Measurements from ENCODE around the gene CAMK1D.
"Not testable (repeated sequence)": the region's sequence is repeated elsewhere in the genome, so short reads cannot be mapped to it uniquely, and the experiment has no call there.

The CAMK1D gene

DNA sequence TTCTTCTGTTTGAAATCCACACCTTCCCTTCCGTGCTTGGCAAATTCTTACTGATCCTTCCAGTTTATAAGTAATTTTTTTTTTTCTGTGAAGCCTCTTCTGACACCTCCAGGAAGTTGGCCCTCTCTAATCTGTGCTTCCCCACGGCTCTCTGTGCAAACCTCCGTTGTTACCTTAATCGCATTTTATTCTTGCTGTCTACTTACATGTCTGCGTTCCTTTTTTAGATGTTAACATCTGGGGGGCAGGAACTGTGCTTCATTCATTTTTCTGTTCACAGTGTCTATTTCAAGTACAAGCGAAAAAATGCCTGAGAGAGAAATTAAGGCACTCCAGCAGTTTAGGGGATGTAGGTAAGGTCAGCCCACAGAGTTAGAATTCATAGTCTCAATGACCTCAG, 8.4 kb upstream of the CAMK1D start:
- no peak for DNase-seq

DNA sequence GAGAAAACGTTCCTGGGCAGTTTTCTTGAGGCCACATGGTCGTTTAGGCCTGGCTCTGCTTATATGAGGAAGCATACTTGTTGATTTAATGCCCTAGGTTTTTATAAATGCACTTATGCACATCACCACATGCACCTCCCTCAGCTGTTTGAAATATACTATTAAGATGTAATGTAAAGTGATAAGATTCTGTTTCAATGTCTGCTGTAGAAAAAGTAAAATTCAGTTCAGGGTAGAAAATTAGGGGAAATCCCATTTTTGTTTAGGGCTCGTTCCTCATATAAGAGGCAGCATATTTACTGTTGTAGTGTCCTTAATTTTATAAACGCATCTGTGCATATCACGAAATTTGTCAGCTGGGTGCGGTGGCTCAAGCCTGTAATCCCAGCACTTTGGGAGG, 7.8 kb upstream of the CAMK1D start:
- no peak for DNase-seq

DNA sequence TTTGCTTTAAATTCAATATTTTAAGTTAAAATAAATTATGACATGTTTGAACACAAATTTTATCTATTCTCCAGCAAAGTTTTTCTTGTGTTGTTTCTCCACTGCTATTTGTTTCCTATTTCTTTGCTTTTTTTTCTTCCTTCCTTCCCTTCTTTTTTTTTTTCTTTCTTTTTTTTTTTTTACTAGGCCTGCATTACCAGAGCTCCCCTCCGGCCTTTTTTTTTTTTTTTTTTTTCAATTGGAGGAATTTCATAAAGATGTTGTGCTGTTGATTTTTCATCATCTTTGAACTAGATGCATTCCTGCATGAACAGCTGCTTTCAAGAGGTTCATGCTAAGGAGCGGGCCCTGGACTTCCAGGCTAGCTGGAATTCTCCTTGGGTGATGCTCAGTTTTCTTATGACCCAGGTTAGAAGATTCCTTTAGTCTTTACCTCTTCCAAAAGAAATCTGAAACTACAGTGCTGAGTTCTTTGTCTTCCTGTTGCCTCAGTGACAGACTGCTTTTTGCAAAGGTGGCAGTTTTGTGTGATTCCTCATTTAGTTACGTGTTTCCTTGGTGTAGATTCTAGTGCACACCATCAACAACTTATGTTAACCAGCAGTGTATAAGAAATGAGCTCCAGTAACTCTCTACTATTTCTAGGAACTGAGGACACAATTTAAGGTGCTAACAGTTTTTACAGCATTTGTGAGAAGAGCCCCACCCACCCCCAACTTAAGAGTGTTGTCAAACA, 4.8 kb upstream of the CAMK1D start:
- DNase-seq = no peak

DNA sequence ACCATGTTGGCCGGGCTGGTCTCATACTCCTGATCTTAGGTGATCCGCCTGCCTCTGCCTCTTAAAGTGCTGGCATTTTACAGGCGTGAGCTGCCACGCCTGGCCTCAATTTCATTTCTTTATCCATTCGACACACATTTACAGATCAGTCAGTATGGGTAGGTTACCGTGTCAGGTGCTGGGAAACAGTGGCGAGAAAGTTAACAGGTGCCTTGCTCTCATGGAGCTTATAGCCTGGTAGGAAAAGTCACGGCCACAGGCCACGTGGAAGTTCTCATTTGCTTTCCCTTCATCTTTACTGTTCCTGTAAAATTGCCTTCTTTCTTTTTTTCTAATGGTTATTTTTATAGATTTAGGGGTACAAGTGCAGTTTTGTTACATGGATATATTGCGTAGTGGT, 2.6 kb upstream of the CAMK1D start:
- no peak for DNase-seq

DNA sequence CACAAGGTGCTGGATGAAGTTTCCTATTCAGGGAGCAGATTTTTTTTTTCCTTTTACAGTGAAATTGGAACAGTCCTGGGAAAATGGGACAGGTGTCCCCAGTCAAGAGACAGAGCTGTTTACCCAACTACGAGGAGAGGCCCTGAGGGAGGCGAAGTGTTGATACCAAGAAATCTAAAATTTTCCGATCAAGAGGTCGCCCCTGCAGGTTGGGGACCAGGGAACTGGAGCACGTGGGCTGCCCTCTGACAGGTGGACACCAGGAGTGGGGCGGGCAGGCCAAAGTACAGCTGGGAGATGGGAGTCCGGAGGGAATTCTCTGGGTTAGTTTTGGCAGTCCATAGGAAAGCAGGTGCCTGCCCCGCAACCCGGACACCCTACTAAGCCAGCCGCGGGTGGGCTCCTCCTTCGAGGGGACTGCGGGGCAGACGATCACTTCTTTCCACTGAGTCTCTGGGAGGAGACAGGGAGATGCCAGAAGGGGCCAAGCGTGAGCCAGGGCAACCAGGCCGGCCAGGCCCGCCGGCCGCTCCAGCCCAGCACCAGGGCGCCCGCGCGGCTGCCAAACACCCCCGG, 965 bp upstream of the CAMK1D start:
- DNase-seq = no peak

DNA sequence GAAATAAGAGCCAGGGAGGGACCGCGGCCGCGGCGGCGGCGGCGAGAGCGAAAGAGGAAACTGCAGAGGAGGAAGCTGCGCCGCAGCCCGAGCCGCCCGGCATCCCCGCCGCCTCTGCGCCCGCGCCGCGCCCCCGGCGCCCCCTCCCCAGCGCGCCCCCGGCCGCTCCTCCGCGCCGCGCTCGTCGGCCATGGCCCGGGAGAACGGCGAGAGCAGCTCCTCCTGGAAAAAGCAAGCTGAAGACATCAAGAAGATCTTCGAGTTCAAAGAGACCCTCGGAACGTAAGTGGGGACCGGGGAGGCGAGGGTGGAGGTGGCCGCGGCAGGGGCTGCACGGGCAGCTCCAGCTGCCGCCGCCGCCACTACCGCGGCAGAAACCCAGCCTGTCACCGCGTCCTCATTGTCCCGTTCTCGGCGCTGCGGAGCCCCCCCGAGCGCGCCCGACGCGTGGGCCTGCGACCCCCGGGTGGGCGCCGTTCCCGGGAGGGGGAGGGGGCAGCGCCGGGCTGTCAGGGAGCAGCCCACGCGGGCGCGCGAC, 351 bp downstream of the CAMK1D start:
- no peak for DNase-seq

DNA sequence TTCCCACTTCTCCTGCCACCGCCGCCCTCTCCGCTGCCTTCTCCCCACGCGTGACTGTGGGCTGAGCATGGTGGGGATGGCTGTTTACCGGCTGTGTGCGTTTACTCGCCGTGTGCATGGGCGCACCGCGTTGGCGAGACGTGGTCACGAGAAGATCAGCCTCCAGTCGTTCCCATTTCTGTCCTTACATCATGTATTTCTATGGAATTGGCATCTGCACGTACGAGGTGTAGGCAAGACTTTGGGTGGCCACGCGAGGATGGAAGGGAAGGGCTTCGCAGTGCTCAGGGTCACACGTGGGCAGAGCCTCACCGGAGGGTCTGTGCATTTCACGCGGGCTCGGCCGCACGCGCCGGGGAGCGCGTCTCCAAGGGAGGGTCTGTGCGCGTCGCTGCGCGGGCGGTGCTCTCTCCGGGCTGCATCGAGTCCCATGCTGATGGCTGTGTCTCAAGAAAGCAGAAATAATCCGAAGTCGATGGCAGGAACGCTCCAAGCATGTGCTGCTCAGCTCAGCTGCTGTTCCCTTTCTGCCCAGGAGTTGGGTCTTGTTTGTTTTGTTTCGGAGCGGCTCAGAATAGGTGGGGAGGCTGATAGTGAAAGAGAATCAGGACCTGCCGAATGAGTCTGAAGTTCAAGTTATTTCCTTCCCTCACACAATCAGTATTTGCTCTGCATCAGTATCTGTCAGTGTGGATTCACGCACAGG, 973 bp downstream of the CAMK1D start:
- DNase-seq = peak; percentile 67

DNA sequence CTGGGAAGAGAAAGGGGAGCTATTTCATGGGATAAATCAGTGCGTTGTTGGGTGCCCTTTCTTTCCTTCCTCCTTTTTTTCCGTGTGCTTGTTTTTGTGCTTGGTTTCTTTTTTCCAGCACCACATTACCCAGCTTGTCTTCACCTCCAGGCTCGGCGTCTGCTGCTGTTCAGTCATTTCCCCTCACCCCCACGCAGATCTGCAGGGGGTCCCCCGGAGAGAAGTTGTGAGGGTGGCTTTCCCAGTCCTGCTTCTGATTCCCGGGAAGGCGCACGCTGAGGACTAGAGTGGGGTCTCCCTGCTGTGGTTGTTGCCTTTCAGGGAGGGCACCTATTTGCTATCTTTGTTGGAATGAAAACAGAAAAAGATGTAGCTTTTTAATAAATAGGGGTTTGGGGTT, 1.6 kb downstream of the CAMK1D start:
- DNase-seq = no peak

DNA sequence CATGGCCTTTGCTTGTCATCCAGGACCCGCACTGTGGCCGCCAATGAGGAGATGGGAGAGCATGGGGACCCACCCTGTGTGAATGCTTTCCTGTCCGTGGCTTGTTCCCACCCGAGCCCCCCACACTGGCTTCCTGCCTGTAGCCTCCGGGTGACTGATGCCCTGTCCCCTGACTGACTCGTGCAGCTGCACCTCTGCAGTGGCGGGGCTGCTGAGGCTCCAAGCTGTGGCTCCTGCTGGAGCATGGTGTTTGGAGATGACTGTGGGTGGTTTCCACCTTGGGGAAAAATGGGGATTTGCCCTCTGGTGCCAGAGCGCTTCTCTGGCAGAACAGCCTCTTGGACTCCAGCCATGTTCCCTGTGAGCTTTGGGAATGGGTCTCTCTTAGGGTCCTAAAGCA, 2.1 kb downstream of the CAMK1D start:
- DNase-seq = no peak

DNA sequence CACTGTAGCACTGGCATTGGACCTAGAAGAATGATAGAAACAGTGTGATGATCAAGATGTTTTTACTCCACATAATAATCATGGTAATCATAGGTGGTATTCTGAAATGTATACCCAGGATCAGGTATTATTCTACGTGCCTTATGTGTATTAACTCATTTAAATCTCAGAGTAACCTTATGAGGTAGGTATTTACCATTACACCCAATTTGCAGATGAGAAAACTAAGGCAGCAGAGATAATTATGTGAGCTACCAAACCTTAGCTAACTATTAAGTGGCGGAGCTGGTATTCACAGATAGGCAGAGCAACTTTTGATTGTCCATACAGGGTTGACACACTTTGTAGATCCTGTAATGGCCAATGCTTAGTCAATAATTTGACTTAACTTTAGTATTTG, 2.5 kb downstream of the CAMK1D start:
- DNase-seq = no peak

DNA sequence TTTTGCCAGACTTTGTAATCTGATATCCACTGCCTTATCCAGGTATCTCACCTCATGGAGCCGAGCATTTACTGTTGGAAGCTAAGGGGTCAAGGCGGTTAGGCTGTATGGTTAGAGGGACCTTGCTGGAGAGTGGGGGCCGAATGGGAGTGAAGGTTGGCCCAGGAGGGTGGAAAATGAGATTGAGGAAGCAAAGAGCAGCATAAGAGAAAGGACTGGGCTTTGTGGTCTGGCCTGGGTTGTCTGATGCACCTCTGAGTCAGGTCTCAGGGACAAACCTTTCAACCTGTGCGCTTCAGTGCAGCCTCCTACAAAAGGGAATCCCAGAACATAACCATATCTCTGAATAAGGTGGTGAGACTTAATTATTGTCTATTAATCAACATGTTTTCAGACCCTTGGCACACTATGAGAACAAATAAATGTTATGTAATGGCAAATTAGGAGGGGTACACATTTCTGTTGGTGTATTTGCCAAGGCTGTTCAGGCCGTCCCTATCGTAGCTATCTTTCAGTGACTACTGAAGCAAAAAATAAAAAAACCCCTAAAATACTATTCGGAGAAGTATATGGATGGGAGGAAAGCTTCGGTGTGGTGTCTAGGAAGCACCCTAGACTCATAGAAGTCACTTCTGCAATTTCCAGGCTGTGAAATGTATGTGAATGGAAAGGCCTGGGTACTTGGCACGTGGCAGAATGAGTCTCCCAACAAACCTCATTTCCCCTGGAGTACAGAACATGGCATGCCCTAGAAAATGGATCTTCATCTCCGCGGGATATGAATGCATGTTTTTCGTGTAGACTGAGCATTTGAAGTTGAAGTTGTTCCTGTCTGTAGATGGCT, 4.3 kb downstream of the CAMK1D start:
- no peak for DNase-seq

DNA sequence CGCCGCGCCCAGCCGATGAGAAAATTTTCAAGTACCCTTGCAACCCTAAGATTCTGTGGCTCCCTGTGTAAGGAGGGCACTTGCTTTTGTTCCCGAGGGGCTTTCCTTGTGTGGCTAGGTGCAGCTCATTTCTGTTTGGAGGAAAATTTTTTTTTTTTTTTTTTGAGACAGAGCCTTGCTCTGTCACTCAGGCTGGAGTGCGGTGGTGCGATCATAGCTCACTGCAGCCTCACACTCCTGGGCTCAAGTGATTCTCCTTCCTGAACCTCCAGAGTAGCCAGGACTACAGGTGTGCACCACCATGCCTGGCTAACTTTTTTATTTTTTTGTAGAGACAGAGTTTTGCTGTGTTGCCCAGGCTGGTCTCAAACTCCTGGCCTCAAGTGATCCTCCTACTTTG, 5.3 kb downstream of the CAMK1D start:
- not testable (repeated sequence) for DNase-seq

DNA sequence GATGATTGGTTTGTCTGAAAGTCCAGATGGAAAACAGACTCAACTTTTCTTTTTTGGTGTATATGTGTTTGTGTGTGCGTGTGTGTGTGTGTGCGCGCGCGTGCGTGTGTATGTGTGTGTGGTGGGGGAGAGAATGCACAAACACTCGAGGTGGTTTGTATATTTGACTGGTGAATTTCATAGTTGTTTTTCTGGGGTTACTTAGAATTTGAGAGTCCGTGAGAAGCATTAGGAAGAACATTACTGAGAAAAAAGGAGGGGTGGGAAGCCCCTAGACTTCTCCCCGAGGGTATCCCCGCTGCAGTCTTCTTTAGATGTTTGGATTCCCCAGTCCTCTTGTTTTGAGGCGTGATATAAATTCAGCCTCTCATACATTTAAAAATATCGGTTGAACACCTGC, 6.0 kb downstream of the CAMK1D start:
- no peak for DNase-seq

DNA sequence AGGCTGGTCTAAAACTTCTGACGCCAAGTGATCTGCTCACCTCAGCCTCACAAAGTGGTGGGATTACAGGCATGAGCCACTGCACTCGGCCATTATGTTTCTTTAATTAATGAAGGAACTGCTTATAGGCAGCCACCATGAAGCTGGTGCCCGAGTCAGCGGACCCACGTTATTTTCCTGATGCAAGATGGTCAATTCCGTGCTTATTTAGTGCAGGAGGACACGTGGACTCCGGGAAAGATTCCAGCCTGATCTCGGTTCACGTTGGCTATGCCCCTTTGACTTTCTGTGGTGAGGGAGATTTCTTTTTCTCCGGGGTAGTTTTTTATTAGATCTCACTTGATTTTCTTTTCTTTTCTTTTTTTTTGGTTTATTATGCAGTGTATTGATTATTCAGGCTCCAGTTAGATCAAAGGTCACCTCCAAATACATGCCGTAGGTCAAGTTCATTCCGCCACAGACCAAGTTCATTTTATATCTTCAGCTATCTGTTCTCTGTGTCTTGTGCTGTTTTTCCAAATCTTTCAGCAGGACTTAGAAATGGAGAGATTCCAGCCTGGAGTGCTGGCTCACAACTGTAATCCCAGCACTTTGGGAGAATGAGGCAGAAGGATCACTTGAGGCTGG, 8.3 kb downstream of the CAMK1D start:
- no peak for DNase-seq

DNA sequence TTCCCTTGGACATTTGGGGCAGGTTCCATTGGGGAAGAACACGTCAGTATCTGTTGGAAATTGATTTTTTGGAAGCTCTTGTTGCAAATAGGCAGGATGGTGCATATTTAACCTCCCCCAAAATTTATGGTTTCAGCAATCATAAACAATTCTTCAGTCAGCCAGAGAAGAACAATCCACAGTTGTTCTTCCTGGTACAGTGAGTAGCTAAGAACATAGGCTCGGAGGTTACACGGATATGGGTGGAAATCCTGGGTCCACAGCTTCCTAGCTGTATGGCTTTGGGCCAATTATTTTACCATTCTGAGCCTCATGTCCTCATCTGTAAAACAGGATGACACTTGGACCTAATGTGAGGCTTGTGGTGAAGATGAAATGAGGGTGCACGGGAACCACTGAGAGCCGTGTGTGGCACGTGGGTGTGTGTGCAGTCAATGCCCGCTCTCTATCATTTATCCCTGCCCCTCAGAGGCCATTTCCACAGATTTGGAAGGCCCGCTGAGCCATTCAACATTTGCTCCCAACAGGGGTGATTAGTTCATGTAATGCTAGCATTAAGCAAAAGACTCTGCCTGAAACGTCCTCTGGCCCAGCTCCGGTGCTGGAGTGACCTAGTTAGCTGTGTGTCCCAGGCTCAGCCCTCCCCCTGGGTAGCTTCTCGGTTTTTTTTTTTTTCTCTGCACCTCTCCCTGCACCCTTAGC, 9.7 kb downstream of the CAMK1D start:
- DNase-seq = no peak

DNA sequence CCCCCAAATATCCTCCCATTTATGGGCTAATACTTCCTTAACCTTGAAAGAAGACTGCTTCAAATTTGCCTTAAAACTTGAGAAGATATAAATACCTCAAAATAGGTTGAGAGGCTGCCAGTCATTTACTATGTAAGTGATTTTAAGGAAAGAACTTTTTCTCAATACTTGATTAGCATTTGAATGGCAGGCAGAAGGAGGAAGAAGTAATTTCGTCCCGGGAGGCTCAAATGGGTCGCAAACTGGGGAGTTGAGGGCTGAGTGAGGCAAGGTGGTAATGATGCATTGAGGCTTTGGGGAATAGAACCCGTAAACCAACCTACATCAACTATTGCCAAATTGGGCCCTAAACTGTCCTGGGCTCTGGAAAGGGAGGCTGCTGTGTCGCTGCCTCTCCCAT, 11.1 kb downstream of the CAMK1D start:
- DNase-seq = no peak

DNA sequence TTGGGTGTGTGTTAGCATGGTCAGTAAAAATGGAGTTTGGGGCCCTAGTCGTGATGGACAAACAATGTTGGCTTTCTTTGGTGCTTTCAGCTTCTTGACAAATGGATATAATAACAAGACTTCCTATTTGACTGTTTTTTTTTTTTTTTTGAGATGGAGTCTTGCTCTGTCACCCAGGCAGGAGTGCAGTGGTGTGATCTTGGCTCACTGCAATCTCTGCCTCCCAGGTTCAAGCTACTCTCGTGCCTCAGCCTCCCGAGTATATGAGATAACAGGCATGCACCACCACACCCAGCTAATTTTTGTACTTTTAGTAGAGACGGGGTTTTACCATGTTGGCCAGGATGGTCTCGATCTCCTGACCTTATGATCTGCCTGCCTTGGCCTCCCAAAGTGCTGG, 11.8 kb downstream of the CAMK1D start:
- not testable (repeated sequence) for DNase-seq

DNA sequence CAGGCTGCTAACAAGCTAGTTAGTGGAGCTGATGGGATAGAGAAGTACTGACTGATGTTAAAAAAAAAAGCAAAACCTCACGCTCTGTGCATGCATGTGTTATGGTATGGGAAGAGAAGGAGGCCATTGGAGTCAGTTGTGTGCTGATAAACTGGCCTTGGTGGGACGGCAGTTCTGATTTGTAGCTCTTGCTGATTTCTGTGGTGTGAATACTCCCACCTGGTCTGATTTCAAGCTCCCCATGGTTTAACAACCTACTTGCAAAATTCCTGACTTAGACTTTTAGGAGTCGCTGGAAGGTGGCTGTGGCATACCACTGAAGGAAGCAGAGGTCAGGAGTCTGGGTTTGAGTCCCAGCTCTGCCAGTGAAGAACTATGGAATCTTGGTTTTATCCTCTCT, 15.2 kb downstream of the CAMK1D start:
- no peak for DNase-seq

DNA sequence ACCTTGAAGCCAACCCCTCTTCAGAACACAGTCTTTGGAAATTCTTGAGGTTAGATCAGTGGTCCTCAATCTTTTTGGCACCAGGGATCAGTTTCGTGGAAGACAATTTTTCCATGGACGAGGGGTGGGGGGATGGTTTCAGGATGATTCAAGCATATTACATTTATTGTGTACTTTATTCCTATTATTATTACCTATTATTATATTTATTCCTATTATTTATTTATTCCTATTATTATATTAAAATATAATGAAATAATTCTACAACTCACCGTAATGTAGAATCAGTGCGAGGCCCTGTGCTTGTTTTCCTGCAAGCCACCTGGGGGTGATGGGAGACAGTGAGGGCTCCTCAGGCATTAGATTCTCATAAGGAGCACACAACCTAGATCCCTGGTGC, 17.9 kb downstream of the CAMK1D start:
- no peak for DNase-seq

DNA sequence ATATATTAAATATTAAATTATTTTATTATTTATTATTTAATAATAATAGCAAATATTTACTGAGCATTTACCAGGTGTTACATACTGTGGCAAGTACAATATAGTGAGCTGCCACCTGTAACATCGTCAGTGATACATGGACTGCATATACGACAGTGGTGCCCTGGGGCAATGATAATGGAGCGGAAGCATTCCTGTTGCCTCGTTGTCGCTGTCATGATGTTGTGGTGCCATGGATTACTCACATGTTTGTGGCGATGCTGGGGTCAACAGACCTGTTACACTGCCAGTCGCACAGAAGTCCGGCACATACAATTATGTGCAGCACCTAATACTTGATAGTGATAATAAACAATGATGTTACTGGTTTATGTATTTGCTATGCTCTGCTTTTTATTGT, 20.6 kb downstream of the CAMK1D start:
- DNase-seq = no peak

DNA sequence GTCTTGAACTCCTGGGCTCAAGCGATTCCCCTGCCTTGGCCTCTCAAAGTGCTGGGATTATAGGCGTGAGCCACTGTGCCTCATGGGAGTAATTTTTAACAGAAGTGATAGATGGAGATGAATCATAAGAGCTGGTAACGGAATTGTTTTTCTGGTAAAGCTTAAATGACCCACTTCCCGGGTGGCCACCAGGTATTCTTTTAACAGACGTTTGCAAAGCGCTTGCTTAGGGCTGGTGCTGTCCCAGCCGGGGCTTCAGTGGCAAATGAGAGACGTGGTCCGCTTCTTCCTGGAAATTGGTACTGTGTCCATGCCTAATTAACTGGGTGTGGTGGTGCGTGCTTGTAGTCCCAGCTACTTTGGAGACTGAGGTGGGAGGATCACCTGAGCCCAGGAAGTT, 23.5 kb downstream of the CAMK1D start:
- DNase-seq = no peak

DNA sequence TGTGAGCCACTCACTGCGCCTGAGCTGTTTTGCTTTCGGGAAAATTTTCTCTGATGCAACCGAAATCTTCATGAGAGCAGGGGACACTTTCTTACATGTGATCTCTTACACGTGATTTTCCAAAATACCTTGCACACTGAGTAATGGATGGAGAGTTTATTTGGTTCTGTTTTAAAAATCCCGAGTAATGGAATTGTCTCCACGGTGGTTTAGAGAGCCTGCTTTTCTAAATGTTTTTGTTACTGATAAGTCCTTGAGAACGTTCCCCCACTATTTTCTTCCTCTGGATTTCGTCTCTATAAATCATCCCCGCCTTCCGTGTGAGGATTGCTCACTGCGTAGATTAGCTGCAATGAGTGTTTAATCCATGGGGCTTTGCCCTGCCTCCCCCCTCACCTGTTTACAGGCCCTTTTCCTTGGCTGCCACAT, 25.7 kb downstream of the CAMK1D start:
- no peak for DNase-seq

Data from CD4-positive, alpha-beta T cell treated with Interleukin-17A for 1 hour (primary cell).